OCI-M2 (cell line): Measurements from ENCODE around the gene DNAJA3.

Experiments
- DNase-seq: peaks from one replicate; lab custom pipeline; 2025; ENCODE audit not compliant: unreplicated experiment; lab: John Stamatoyannopoulos, UW

DNAJA3 gene

GRCh38 chr16:4404967-4405696 is 20.5 kb upstream of the DNAJA3 start:
- DNase-seq: no peak

- DNase-seq: no peak
Measured at GRCh38 chr16:4407543-4408322, 17.9 kb upstream of the DNAJA3 start.

DNA sequence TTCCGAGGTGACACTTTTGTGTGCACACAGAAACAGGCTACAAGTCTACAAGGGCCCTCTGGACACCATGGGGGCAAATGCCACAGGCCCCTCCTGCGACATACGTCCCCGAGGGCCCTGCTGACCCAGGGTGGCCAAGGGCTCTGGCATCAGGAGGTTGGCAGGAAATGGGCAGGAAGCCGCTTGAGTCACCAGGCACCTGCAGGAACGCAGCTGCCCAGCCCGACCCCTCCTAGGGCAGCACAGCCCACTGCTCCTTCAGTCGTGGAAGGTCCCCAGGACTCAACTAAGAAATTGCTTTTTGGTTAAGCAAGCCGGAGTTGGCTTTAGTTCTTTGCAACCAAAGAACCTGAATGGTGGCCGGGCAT is 17.4 kb upstream of the DNAJA3 start:
- no peak for DNase-seq

DNA sequence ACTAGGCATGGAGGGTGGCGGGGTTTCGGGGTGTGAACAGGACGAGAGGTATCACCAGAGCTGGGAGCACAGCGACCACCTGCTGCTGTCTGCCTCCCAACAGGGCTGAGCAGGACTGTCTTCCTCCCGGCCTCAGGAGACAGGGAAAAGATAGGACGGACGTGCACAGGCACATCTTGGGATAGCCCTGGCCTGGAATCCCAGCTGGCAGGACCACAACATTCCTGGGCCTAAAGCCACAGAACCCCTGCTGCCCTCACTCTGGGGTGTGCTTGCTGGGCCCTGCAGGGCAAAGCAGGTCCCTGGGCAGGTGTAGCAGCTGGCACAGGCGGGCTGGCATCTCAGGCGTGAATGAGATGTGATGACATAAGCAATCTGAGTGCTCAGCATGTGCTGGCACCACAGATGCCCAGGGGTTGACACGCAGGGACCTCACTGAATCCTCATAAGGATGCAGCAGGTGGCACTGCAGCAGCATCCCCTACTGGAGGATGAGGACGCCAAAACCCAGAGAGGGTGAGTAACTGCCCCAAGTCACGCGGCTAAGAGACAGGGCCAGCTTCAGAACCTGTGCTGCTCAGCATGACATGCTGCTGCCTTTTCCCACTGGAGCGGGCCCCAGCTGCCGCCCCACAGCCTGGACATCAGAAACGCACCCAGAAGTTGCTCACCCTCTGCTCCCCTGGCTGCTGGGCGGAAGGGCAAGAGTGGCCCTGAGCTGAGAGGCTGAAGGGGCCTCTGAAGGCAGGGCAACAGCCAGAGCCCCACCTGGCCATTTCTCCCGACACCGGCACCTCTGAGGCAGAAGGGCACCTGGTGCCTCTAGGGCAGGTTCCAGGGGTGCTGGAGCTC is 16.4 kb upstream of the DNAJA3 start:
- DNase-seq: no peak

DNA sequence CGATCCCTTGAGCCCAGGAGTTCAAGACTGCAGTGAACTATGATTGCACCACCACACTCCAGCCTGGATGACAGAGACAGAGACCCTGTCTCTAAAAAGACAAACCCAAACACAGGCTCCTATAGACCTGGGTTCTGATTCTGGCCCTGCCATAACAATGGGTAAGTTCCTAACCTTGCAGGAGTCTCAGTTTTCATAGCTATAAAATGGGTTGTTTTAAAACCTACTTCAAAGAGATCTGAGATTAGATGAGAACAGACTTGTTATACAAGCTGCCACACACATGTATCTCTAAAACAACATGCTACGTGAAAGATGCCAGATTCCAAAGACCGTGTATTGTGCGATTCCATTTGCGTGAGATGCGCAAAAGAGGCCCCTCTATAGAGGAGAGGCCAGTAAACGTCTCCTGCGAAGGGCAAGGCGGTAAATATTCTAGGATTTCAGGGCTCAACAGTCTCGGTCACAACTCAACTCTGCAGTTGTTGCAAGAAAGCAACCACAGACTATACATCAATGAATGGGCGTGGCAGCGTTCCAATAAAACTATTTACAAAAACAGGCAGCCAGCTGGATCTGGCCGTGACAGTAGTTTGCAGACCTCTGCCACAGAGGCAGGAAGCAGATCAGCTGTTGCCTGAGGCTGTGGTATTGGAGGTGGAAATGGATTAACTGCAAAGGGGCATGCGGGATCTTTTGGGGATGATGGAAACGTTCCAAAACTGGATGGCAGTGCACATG is 15.2 kb upstream of the DNAJA3 start:
- no peak for DNase-seq

- no peak for DNase-seq
Measured at GRCh38 chr16:4411684-4412083, 14.0 kb upstream of the DNAJA3 start.

- no peak for DNase-seq
Measured at GRCh38 chr16:4412159-4412558, 13.5 kb upstream of the DNAJA3 start.

DNA sequence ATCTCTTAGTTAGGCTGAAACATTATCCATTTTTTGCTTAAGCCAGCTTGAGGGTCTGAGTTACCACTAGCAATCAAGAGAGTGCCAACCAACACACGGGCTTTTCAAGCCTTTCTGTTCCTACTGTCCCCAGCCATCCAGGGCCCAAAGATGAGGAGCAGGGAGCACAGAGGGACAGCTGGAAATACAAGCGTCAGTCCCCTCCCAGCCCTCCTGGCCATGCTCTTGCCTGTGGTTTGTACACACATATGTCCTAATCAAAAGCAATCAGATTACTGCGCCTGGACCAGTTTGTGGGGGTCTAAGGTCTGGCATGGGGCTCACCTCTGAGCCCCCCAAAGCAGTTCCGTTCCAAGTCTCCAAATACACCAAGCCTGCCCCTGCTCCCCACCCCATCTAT is 12.8 kb upstream of the DNAJA3 start:
- DNase-seq: no peak

DNA sequence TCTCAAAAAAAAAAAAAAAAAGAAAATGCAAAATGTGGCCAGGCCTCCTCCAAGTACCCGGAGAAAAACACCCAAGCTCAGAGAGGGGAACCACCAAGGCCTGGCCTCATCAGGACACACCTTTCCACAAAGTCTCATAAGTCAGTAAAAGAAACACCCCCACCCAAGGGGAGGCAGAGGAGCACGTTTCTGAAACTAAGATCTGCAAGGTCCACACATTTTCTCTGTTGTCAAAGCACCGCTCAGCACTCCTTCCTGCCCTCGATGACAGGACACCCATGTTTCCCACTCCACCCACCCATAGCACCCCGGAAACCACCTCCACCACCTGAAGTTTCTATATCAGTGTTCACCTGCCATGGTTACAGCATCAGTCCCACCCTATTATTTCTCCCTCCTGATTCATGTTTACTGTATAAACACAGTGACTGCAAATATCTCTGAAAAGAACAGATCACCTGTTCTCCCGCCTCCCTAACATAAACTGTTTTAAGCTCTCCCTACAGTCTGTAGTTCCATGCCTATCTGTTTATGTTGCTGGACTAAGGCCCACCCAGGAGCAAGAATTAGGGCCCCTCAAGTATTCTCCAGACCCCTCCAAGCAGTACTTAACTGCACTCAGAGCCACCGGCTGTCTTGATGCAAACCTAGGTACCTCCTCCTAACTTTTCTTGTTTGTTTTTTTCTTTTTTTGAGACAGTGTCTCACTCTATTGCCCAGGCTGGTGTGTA is 11.3 kb upstream of the DNAJA3 start:
- no peak for DNase-seq

DNA sequence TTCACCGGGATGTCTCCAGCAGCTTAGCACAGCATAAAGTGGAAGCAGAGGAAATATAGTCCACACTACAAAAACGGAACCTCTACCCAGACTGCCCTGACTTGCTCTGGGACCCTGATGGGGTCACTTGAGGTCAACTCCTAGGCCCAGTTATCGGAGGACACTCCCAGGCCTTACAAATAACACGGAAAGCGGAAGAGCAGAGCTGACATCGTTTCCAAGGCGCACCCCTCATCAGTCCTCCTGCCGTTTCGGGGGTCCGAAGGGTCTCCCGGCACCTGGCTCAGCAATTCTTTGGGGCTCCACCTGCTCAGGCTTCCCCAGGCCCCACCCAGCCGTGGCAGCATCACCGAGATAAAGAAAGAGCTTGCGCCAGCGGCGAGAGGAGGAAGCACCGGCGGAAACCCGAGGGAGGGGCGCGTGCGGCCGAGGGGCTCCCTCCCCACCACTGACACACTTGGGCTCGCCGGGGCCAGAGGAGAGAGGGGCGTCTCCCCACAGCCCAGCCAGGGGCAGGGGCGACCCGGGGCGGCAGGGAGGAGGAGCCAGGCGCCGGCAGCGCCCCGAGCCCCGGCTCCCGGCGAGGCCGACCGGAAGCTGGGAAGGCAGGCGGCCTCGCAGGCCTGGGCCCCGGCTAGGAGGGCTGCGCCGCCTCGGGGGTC is 10.0 kb upstream of the DNAJA3 start:
- peak; percentile 26 for DNase-seq

DNA sequence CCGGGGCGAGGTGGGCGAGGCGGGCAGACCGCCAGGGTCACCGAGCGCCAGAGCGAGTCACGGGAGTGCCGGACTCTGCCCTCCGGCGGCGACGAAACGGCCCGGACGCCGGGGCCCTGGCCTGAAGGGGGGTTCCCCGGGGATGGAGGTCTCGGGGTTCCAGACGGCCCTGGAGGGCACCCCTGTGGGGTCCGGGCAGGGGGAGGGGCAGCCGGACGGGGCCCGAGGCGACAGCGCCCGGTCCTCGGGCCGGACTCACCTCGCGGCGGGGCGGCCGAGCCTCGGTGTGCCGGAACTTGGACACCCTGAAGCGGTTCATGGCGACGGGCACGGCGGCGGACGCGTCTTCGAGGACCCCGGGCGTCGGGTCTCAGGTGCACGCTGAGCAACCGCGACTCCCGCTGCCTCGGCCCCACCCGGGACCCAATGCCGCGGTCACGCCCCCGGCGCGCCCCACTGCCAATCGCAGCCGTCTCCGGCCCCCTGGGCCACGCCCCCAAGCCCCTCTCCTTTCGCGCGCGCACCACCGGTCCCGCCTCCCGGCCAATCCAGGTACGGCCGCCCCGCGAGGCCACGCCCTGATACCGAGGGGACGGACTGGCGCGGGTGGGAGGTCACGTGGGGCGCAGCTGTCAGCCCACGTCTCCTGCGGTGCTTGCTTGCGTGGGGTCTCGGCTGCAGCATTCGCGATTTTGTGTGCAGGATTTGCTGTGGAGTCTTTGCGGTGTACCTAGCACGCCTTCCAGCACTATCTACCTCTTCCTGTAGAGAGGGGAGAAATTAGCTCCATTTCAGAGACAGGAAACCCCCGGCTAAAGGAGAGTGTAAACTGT is 9.3 kb upstream of the DNAJA3 start, which contains the start of gene CORO7:
TSS of gene CORO7 (minus strand) at position 397 of the 833 bp plus-strand sequence. CDS start at position 319, 78 bp downstream.
- DNase-seq: peak; percentile 11

- DNase-seq: no peak
Measured at GRCh38 chr16:4419402-4419959, 6.2 kb upstream of the DNAJA3 start.

DNA sequence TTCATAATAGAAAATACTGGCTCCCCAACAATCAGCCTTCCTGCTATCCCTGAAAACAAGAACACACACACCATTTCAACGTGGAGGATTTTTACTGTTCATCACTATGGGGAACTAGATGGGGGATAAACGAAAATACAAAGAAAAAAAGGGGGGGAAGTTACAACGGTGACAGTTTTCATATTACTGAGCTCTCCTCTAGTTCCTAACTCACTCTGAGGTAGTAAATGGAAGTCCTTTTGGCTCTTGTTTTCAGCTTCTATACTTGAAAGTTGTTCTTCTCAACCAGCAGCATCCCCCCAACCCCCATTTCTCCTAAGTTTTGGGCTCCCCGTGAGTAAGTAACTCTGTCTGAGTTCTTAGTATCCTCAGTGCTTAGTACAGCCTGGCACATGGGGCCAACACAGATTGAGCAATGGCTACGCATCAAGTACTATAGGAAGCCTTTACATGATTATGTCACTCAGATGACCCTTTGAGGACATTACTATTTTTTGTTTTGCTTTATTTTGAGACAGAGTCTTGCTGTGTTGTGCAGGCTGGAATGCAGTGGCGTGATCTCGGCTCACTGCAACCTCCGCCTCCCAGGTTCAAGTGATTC is 5.1 kb upstream of the DNAJA3 start:
- DNase-seq: no peak

- no peak for DNase-seq
Measured at GRCh38 chr16:4426021-4426684, 485 bp downstream of the DNAJA3 start.

DNA sequence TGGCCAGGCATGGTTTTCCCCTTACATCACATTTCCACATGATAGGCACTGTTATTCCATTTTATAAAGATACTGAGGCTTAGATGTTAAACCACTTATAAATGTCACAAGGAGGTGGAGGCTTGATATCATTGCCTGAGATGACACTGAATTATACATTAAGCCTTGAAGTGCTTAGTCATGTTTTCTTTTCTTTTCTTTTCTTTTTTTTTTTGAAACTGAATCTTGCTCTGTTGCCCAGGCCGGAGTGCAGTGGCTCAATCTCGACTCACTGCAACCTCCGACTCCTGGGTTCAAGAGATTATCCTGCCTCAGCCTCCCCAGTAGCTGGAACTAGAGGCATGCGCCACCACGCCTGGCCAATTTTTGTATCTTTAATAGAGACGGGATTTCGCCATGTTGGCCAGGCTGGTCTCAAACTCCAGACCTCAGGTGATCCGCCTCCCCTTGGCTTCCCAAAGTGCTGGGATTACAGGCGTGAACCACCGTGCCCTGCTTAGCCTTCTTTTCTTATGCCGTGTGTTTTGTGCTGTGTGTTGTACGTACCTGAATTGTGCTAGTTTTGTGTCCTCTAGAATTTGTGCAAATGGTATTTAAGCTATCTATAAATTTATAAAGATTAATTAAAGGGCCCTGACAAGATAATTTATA is 1.2 kb downstream of the DNAJA3 start:
- DNase-seq: no peak

GRCh38 chr16:4428500-4428899 is 2.8 kb downstream of the DNAJA3 start:
- DNase-seq: no peak

DNA sequence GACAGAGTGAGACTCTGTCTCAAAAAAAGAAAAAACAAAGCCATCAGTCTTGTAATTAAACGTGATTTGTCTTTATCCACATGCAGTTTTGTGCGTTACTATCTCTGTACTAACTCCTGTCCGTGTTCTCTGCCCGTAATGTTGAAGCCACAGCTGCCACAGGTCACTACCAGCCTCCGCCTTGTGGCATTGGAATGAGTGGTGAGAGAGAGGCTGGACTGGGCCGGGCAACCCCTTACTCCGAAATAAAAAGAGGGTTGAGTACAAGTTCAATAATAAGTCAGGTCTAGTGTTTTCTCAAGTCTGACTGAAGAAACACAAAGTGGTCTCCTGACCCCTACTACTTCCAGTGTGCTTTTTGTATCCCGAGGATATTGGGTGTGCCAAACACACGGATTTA is 5.4 kb downstream of the DNAJA3 start:
- DNase-seq: no peak
